Activated naive CD8-positive, alpha-beta T cell treated with anti-CD3 and anti-CD28 coated beads, Interleukin-2, amount 10 ng/mL, durations not matched to agents 7 days and 5 days (primary cell): Measurements from ENCODE around the gene POLR3K. TPM values are rescaled to one million over a fixed set of nuclear protein-coding genes. Genes with fewer than 3 reads are reported as not detected.

Experiments used
- ATAC-seq: fragments of 150-1000 bp; cut with Tn5 transposase; one replicate; pipeline ENCODE4 v1.10.0; 2021; ENCODE audit warnings: low read depth, moderate library complexity
- POLR2A ChIA-PET: fragments of 350-600 bp; sonication (Branson Sonifier 250); formaldehyde crosslinking; loops from one replicate; lab custom pipeline; 2021; ENCODE audit warnings: antibody characterized with exemption; lab: Charles Lee
- DNase-seq: peaks from one replicate; pipeline ENCODE4 v3.0.0; 2021
- H3K27ac Mint-ChIP-seq: one replicate; pipeline ENCODE4 v1.8.0; 2022; ENCODE audit warnings: mild to moderate bottlenecking, mixed read lengths
- H3K27me3 Mint-ChIP-seq: one replicate; pipeline ENCODE4 v1.8.0; 2022; ENCODE audit warnings: mild to moderate bottlenecking, moderate library complexity, mixed read lengths
- H3K36me3 Mint-ChIP-seq: one replicate; pipeline ENCODE4 v1.8.0; 2021; ENCODE audit warnings: mild to moderate bottlenecking, mixed read lengths
- H3K4me1 Mint-ChIP-seq: one replicate; pipeline ENCODE4 v1.8.0; 2021; ENCODE audit warnings: mixed read lengths
- H3K4me3 Mint-ChIP-seq: one replicate; pipeline ENCODE4 v1.8.0; 2022; ENCODE audit warnings: mild to moderate bottlenecking, moderate library complexity, mixed read lengths
- H3K9me3 Mint-ChIP-seq: one replicate; pipeline ENCODE4 v1.8.0; 2021; ENCODE audit warnings: mixed read lengths
- total RNA-seq, 2 experiments: library from RNA; stranded (reverse); gene quantifications; one replicate each; pipeline ENCODE4 v1.2.3, GENCODE V29; 2021

The POLR3K gene
- total RNA-seq, 2 experiments from 2014 or later = 29.2 to 30.1 TPM

GRCh38 chr16:86483-86952, 33.1 kb upstream of the POLR3K start:
- Mint-ChIP-seq H3K27ac (peak overlapping the region; percentile 16), H3K36me3 (peaks cover 9% of the 10 kb centered on the region), H3K27me3 (no peaks in the 10 kb centered on the region), H3K9me3 (no peaks in the 10 kb centered on the region), H3K4me1 (peaks cover 22% of the 10 kb centered on the region), H3K4me3 (no peak overlapping the region)
- ATAC-seq (no peak), DNase-seq (no peak)
- POLR2A ChIA-PET = no interaction called here

DNA sequence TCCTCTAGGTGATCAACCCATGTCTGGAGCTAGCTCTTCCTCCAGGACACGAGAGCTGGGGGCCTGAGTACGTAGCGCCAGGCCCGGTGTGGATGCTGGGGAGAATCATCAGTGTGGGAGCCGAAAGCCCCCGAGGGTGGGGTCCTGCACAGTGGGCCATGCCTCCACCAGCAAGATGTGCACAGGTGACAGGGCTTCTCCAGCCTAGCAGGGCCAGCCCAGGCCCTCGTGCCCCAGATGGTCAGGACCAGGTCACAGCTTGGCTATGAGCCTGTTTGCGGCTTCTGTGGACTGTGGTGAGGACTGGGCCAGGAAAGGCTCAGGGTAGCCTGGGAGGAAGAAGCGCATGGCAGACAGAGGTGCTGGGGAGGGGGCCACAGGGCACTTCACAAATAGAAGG, 32.5 kb upstream of the POLR3K start:
- Mint-ChIP-seq H3K36me3 (peaks cover 9% of the 10 kb centered on the region), H3K9me3 (no peaks in the 10 kb centered on the region), H3K27ac (peak overlapping the region; percentile 16), H3K4me3 (no peak overlapping the region), H3K4me1 (peaks cover 22% of the 10 kb centered on the region), H3K27me3 (no peaks in the 10 kb centered on the region)
- ATAC-seq (no peak), DNase-seq (no peak)
- POLR2A ChIA-PET = interaction anchor here (0.6 kb wide), 1 partner anchor 135 kb away, joined by 3 read pairs; no protein-coding TSS in a partner anchor

DNA sequence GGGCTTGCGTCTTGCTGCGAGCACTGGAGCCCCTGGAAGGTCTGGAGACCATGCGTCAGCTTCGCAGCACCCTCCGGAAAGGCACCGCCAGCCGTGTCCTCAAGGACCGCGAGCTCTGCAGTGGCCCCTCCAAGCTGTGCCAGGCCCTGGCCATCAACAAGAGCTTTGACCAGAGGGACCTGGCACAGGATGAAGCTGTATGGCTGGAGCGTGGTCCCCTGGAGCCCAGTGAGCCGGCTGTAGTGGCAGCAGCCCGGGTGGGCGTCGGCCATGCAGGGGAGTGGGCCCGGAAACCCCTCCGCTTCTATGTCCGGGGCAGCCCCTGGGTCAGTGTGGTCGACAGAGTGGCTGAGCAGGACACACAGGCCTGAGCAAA, 32.0 kb upstream of the POLR3K start:
- ATAC-seq = no peak
- POLR2A ChIA-PET = interaction anchor here (0.6 to 1.0 kb wide), 4 partner anchors 8 to 135 kb away, joined by 3 to 6 read pairs (median 4); partner anchors contain the start of genes POLR3K and SNRNP25
- H3K4me3 Mint-ChIP-seq = no peak overlapping the region
- no peaks in the 10 kb centered on the region for H3K27me3 Mint-ChIP-seq
- H3K36me3 Mint-ChIP-seq = peaks cover 9% of the 10 kb centered on the region
- peaks cover 22% of the 10 kb centered on the region for H3K4me1 Mint-ChIP-seq
- H3K9me3 Mint-ChIP-seq = no peaks in the 10 kb centered on the region
- peak overlapping the region; percentile 92 for H3K27ac Mint-ChIP-seq
- no peak for DNase-seq

DNA sequence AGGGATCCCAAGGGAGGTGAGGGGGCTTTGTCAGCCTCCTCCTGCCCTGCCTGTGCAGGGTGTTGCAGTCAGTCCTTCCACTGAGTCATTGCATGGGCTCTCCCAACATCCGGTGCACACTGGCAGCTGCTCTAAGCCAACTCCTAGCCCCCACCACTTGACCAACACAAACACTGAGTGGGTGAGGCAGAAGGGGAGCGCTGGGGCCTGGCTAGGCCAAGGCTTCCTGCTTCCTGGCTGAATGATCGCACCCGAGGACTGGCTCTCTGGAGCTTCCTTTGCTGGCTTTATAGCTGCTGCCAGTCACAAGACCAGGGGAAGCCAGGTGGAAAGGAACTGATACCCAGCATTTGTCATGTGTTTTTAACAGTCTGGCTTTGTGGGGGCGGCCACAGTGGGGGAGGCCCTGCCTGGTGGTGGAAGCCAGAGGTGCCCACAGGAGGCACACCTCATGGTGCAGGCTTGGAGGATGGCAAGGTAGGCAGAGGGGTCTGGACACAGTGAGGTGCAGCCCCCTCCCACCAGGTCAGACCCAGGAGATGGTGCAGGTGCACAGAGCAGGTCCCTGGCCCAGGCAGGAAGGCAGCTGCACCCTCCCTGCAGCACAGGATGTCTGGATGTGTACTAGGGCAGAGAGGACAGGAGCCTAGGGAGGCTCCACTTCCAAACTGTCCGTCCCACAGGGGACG, 31.5 kb upstream of the POLR3K start:
- Mint-ChIP-seq H3K27me3 (no peaks in the 10 kb centered on the region), H3K4me3 (peak overlapping the region; percentile 60), H3K27ac (peak overlapping the region; percentile 92), H3K36me3 (peaks cover 9% of the 10 kb centered on the region), H3K4me1 (peaks cover 22% of the 10 kb centered on the region), H3K9me3 (no peaks in the 10 kb centered on the region)
- ATAC-seq (peak; percentile 82), DNase-seq (peak; percentile 65)
- POLR2A ChIA-PET = interaction anchor here (0.7 to 1.5 kb wide), 4 partner anchors 8 to 44 kb away, joined by 3 to 6 read pairs (median 4); partner anchors contain the start of genes POLR3K and SNRNP25

DNA sequence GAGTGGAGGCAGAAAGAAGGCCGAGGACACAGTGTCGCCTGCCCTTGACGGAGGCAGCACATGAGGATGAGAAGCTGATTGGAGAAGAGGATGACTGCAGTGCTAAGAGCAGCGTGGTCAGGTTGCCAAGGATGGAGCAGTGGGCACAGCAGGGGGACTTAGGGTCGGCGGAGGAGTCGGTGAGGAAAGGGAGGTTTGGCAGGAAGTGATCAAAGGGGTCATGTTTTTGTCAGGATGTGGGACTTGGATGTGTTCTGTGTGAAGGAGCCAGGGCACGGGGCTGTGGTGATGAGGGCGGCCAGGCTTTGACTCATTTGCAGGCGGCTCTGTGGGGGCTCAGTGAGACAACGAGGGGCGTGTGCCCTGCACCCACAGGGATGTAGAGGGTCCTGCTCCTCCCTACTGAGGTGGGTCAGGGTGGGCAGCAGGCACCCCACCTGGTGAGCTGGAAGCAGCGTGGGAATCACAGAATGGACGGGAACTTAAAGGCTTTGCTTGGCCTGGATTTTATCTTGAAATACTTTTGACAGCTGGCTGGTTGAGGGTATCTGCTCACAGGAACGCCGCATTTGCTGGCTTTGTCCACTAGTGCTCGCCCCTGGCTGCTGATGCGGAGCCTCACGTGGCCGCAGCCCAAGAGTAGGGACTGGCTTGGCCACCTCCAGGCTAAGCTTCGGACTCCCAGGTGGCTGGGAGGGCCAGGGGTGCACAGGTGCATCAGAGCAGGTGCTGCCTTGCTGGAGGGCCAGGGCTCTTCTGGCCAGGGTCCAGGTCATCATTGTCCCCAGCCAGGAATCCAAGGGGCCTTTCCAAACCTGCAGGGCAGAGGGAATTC, 30.6 kb upstream of the POLR3K start:
- Mint-ChIP-seq H3K9me3 (no peaks in the 10 kb centered on the region), H3K36me3 (peaks cover 13% of the 10 kb centered on the region), H3K4me1 (peaks cover 23% of the 10 kb centered on the region), H3K27me3 (no peaks in the 10 kb centered on the region), H3K27ac (peak overlapping the region; percentile 92), H3K4me3 (peak overlapping the region; percentile 64)
- peak; percentile 41 for ATAC-seq
- POLR2A ChIA-PET = interaction anchor here (0.7 to 1.5 kb wide), 5 partner anchors 8 to 31 kb away, joined by 3 to 7 read pairs (median 5); partner anchors contain the start of genes POLR3K and SNRNP25
- DNase-seq = no peak

DNA sequence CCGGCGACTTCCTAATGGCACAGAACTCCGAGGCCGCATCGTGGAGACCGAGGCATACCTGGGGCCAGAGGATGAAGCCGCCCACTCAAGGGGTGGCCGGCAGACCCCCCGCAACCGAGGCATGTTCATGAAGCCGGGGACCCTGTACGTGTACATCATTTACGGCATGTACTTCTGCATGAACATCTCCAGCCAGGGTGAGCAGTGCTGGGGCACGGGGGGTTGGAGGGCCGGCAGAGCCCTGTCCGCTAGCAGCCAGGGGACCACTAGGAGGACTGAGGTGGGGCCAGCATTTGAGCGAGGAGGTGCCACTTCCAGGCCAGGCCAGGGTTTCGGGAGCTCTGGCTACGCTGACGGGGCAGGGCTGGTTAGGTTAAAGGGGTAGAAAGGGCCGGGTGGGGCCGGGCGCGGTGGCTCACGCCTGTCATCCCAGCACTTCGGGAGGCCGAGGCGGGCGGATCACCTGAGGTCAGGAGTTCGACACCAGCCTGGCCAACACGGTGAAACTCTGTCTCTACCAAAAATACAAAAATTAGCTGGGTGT, 29.7 kb upstream of the POLR3K start:
- H3K27ac Mint-ChIP-seq = no peak overlapping the region
- POLR2A ChIA-PET = interaction anchor here (0.7 to 1.5 kb wide), 3 partner anchors 8 to 30 kb away, joined by 3 to 7 read pairs (median 6); partner anchors contain the start of genes POLR3K and SNRNP25
- no peak for ATAC-seq

GRCh38 chr16:79151-80054, 26.0 kb upstream of the POLR3K start:
- H3K4me1 Mint-ChIP-seq = peaks cover 26% of the 10 kb centered on the region
- H3K36me3 Mint-ChIP-seq = peaks cover 10% of the 10 kb centered on the region
- no peaks in the 10 kb centered on the region for H3K9me3 Mint-ChIP-seq
- peak overlapping the region; percentile 84 for H3K27ac Mint-ChIP-seq
- ATAC-seq (no peak), DNase-seq (no peak)
- POLR2A ChIA-PET = no interaction called here
- H3K4me3 Mint-ChIP-seq = peak overlapping the region; percentile 89
- H3K27me3 Mint-ChIP-seq = peaks cover 10% of the 10 kb centered on the region

More for the DNA sequence above, 29.7 kb upstream of the POLR3K start:
- Mint-ChIP-seq H3K4me3 (no peak overlapping the region), H3K9me3 (no peaks in the 10 kb centered on the region), H3K36me3 (peaks cover 13% of the 10 kb centered on the region), H3K27me3 (no peaks in the 10 kb centered on the region), H3K4me1 (peaks cover 25% of the 10 kb centered on the region)
- no peak for DNase-seq

DNA sequence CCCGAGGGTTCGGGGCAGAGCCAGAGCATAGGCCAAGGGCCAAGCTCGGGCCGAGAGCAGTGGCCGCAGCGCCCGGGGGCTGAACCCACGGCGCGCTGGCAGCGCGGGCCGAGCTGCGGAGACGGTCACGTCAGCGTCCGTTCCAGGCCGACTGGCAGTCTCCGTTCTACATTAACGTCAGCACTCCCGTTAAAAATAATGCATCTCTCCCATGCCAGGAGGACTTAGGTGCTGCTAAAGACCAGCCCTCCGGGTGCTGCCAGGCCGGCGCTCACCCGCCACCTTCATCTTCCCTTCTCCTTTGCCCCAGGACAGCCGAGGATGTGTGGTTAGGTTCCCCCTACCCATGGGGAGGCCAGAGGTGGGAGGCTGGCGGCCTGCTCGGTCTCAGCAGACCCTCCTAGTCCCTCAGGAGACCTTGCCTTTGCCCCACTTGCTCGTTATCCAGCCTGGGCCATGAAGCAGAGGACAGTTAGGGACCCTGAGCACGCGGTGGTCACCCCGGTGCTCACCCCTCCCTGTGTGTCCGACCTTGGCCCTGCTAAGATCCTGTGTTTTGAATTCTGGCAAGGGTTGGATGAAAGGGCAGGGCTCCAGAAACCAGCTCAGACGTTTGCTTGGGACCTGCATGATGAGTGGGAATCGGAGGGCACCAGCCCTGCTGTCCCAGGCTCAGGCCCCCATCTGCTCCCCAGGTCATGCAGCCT, 25.2 kb upstream of the POLR3K start:
- POLR2A ChIA-PET = interaction anchor here (0.7 to 1.6 kb wide), 3 partner anchors 13 to 490 kb away, joined by 3 to 10 read pairs (median 3); partner anchors contain the start of genes POLR3K and SNRNP25
- no peak for DNase-seq

DNA sequence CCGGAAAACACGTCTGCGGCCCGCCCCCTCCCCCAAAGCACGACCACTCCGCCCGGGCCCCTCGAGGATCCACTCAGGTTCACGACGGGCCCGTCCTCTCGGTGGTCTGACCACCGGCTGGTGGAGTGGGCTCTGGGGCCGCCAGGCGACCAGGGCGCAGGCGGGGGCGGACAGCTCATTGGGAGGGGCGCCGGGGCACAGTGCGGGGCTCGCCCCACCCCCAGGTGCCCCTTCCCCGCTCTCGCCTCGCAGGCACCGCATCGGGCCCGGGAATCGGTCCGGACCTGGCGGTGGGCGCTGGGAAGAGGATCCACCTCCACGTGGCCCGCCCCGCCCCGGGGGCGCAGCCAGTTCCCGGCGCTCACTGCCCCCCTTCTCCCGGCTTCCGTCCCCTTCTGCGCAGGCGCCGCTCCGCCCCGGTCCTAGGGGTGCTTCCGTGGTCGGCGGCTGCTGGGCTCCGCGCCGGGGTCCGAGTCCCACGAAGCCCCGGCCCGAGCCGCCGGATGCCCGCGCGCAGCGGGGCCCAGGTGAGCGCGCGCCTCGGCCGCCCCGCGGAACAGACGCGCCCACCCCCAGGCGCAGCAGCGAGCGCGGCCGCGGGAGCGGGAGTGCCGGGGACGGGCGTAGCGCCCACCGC, 24.5 kb upstream of the POLR3K start, which contains the start of gene MPG:
Gene MPG, plus strand, starts transcription at position 419 of the 637 bp plus-strand sequence. Its CDS starts 85 bp downstream, at position 504.
- DNase-seq (peak; percentile 91), ATAC-seq (peak; percentile 75)
- Mint-ChIP-seq H3K36me3 (peaks cover 5% of the 10 kb centered on the region), H3K9me3 (no peaks in the 10 kb centered on the region), H3K27me3 (peaks cover 24% of the 10 kb centered on the region), H3K4me1 (peaks cover 18% of the 10 kb centered on the region), H3K4me3 (peak within 1 kb of the TSS; percentile 89), H3K27ac (peak within 1 kb of the TSS; percentile 84)
- POLR2A ChIA-PET = interaction anchor here (0.7 to 1.6 kb wide), 7 partner anchors 12 to 491 kb away, joined by 3 to 10 read pairs (median 3); partner anchors contain the start of genes POLR3K and SNRNP25

More for the DNA sequence above, 25.2 kb upstream of the POLR3K start:
- no peak for ATAC-seq
- H3K27me3 Mint-ChIP-seq = peaks cover 18% of the 10 kb centered on the region
- H3K4me3 Mint-ChIP-seq = peak overlapping the region; percentile 89
- H3K27ac Mint-ChIP-seq = peak overlapping the region; percentile 84
- no peaks in the 10 kb centered on the region for H3K9me3 Mint-ChIP-seq
- H3K36me3 Mint-ChIP-seq = peaks cover 5% of the 10 kb centered on the region
- H3K4me1 Mint-ChIP-seq = peaks cover 18% of the 10 kb centered on the region

GRCh38 chr16:77273-77806, 23.9 kb upstream of the POLR3K start:
- Mint-ChIP-seq H3K27ac (peak overlapping the region; percentile 12), H3K4me1 (peaks cover 19% of the 10 kb centered on the region), H3K36me3 (peaks cover 6% of the 10 kb centered on the region), H3K4me3 (peak overlapping the region; percentile 73), H3K9me3 (no peaks in the 10 kb centered on the region), H3K27me3 (peaks cover 26% of the 10 kb centered on the region)
- POLR2A ChIA-PET = interaction anchor here (0.9 to 1.6 kb wide), 7 partner anchors 9 to 491 kb away, joined by 3 to 10 read pairs (median 3); partner anchors contain the start of genes POLR3K and SNRNP25
- ATAC-seq = peak; percentile 35
- DNase-seq = peak; percentile 64
